GM18511 (cell line): ENCODE measurements around the gene MS4A8.
A peak's percentile ranks its signal among the peaks of the same experiment; 100 is the strongest.
"Not testable (repeated sequence)": the region's sequence is repeated elsewhere in the genome, so short reads cannot be mapped to it uniquely, and the experiment has no call there.

ENCODE experiments used
- ATAC-seq: cut with Tn5 transposase; IDR thresholded peaks from one replicate; pipeline ENCODE4 v1.9.1; 2021; ENCODE audit warnings: mild to moderate bottlenecking, moderate library complexity; ENCODE audit not compliant: unreplicated experiment

The MS4A8 gene

GRCh38 chr11:60724420-60724819 is 25.0 kb downstream of the MS4A8 start, which contains the start of gene MS4A18:
Gene MS4A18, plus strand, starts transcription at chr11:60724720.
- no peak for ATAC-seq

GRCh38 chr11:60725592-60725991 is 26.2 kb downstream of the MS4A8 start:
- no peak for ATAC-seq

GRCh38 chr11:60731586-60731985 is 32.2 kb downstream of the MS4A8 start:
- ATAC-seq, result no peak

- no peak for ATAC-seq
Observed at GRCh38 chr11:60734279-60734678, 34.9 kb downstream of the MS4A8 start.

GRCh38 chr11:60739114-60739513 is 39.7 kb downstream of the MS4A8 start:
- ATAC-seq, result no peak

- ATAC-seq, result no peak
Observed at GRCh38 chr11:60740573-60740972, 41.2 kb downstream of the MS4A8 start.

- ATAC-seq, result no peak
Observed at GRCh38 chr11:60741421-60741820, 42.0 kb downstream of the MS4A8 start.

GRCh38 chr11:60743058-60743457 is 43.6 kb downstream of the MS4A8 start:
- no peak for ATAC-seq

GRCh38 chr11:60744114-60744513 is 44.7 kb downstream of the MS4A8 start:
- no peak for ATAC-seq

GRCh38 chr11:60747359-60747873 is 48.0 kb downstream of the MS4A8 start:
- no peak for ATAC-seq

- no peak for ATAC-seq
Observed at GRCh38 chr11:60748225-60748624, 48.8 kb downstream of the MS4A8 start.

- ATAC-seq, result no peak
Observed at GRCh38 chr11:60748821-60749220, 49.4 kb downstream of the MS4A8 start.

GRCh38 chr11:60750911-60751310 is 51.5 kb downstream of the MS4A8 start:
- no peak for ATAC-seq

GRCh38 chr11:60753309-60753708 is 53.9 kb downstream of the MS4A8 start:
- ATAC-seq, result no peak

GRCh38 chr11:60754887-60755286 is 55.5 kb downstream of the MS4A8 start:
- no peak for ATAC-seq

GRCh38 chr11:60756307-60757032 is 57.1 kb downstream of the MS4A8 start, which contains the start of gene MS4A15:
Gene MS4A15, plus strand, starts transcription at chr11:60756867. Its CDS starts 6,867 bp downstream, at chr11:60763734.
- peak; percentile 57 for ATAC-seq

- no peak for ATAC-seq
Observed at GRCh38 chr11:60757231-60757800, 57.9 kb downstream of the MS4A8 start.

- ATAC-seq, result not testable (repeated sequence)
Observed at GRCh38 chr11:60758671-60759070, 59.3 kb downstream of the MS4A8 start.

- not testable (repeated sequence) for ATAC-seq
Observed at GRCh38 chr11:60759438-60760225, 60.2 kb downstream of the MS4A8 start.

GRCh38 chr11:60761436-60762190 is 62.2 kb downstream of the MS4A8 start:
- ATAC-seq, result no peak
